HG03571 (cell line): ENCODE results near the gene C2CD2.
"Not testable (repeated sequence)": the region's sequence is repeated elsewhere in the genome, so short reads cannot be mapped to it uniquely, and the experiment has no call there.

ENCODE experiments used
- ATAC-seq: cut with Tn5 transposase; IDR thresholded peaks from one replicate; pipeline ENCODE4 v1.9.1; 2021; ENCODE audit not compliant: unreplicated experiment

C2CD2 gene

GRCh38 chr21:41975391-41976272 lies 21.8 kb upstream of the C2CD2 start:
- ATAC-seq = no peak

- no peak for ATAC-seq
Observed at GRCh38 chr21:41974752-41975053, 20.9 kb upstream of the C2CD2 start.

- ATAC-seq = no peak
Observed at GRCh38 chr21:41973861-41974751, 20.3 kb upstream of the C2CD2 start.

GRCh38 chr21:41973427-41973831 lies 19.6 kb upstream of the C2CD2 start:
- no peak for ATAC-seq

- ATAC-seq = no peak
Observed at GRCh38 chr21:41972511-41973205, 18.8 kb upstream of the C2CD2 start.

GRCh38 chr21:41971891-41972290 lies 18.1 kb upstream of the C2CD2 start:
- no peak for ATAC-seq

GRCh38 chr21:41970751-41971653 lies 17.2 kb upstream of the C2CD2 start:
- ATAC-seq = no peak

GRCh38 chr21:41970106-41970391 lies 16.2 kb upstream of the C2CD2 start:
- no peak for ATAC-seq

GRCh38 chr21:41967708-41968107 lies 13.9 kb upstream of the C2CD2 start:
- ATAC-seq = no peak

GRCh38 chr21:41966872-41967621 lies 13.2 kb upstream of the C2CD2 start:
- ATAC-seq = no peak

GRCh38 chr21:41966041-41966833 lies 12.4 kb upstream of the C2CD2 start:
- no peak for ATAC-seq

GRCh38 chr21:41965461-41966013 lies 11.7 kb upstream of the C2CD2 start:
- no peak for ATAC-seq

- no peak for ATAC-seq
Observed at GRCh38 chr21:41965045-41965444, 11.2 kb upstream of the C2CD2 start.

GRCh38 chr21:41964171-41964570 lies 10.4 kb upstream of the C2CD2 start:
- no peak for ATAC-seq

GRCh38 chr21:41962425-41962966 lies 8.7 kb upstream of the C2CD2 start:
- ATAC-seq = no peak

- no peak for ATAC-seq
Observed at GRCh38 chr21:41961753-41962152, 7.9 kb upstream of the C2CD2 start.

GRCh38 chr21:41961282-41961701 lies 7.5 kb upstream of the C2CD2 start:
- no peak for ATAC-seq

GRCh38 chr21:41960386-41960785 lies 6.6 kb upstream of the C2CD2 start:
- ATAC-seq = no peak

GRCh38 chr21:41959697-41960096 lies 5.9 kb upstream of the C2CD2 start:
- not testable (repeated sequence) for ATAC-seq
